ENCODE results near the gene GPA33.

DNA sequence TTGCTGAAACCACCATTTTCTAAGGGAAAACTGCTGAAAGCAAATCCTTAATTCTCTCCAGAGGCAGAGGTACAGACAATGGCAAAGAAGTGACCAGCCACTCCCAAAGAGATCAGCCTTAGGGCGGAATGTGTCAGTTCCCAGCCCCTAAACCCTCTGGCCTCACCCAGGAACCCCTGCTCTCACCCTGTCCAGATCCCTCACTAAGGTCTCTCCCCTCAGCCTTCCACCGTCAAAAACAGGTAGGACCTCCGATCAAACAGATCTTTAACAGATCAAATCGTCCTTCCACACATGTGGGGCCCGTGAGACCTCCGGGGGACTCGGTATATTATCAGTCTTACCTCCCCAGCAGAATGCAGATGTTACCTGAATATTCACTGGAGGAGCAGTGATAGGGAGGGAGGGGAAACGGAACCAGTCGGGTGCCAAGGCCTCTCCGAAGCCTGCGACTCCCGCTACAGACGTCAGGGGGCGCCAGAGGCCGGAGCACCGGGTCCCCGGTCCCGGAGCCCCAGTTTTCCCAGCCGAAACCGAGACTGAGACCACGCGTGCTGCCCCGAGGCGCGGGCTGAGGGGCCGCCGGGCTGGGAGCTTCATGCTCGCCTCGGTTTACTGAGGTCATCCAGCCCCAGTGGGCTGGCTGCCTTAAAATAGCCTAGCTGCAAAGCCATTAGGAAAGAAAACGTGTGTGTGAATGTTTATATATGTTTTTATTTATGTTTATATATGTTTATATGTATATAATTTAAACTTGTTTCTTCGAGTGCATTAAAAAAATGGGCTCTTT, 23.6 kb downstream of the GPA33 start:
- TF ChIP-seq CTCF (IDR thresholded peaks at IDR 0.05) (peak; percentile 73 to 87 (median 82)), POLR2A (IDR thresholded peaks at IDR 0.05) (no peak)

Measured in testis (tissue), 2 donors.